22Rv1 (cell line): ENCODE measurements around the gene TREML4.

Experiments
- H3K27ac ChIP-seq: fragments of 450-650 bp; 2 replicates; pipeline ENCODE4 v1.5.1; 2017
- ZFX ChIP-seq: fragments of 450-650 bp; IDR thresholded peaks from 2 replicates; pipeline ENCODE4 v1.6.1; 2017; ENCODE audit warnings: antibody characterized with exemption, borderline replicate concordance
- TF ChIP-seq, protein P1 (sequence below): fragments of 450-650 bp; IDR thresholded peaks from 2 replicates; pipeline ENCODE4 v1.5.1; 2017; ENCODE audit warnings: mild to moderate bottlenecking

TREML4 gene

DNA sequence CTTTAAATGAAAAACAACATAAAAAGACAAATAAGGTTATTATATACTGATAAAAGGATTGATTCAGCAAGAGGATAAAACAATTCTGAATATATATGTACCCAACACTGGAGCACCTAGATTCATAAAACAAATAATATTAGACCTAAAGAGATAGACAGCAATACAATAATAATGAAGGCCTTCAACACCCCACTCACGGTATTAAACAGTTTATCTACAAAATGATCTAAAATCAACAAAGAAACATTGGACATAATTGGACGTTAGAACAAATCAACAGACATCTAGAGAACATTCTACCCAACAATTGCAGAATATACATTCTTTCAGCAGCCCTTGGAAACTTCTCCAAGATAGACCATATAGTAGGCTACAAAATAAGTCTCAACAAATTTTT lies 34.3 kb downstream of the TREML4 start:
- no peak overlapping the region for H3K27ac ChIP-seq
- no peak for TF ChIP-seq ZFX
- TF ChIP-seq, protein P1, sequence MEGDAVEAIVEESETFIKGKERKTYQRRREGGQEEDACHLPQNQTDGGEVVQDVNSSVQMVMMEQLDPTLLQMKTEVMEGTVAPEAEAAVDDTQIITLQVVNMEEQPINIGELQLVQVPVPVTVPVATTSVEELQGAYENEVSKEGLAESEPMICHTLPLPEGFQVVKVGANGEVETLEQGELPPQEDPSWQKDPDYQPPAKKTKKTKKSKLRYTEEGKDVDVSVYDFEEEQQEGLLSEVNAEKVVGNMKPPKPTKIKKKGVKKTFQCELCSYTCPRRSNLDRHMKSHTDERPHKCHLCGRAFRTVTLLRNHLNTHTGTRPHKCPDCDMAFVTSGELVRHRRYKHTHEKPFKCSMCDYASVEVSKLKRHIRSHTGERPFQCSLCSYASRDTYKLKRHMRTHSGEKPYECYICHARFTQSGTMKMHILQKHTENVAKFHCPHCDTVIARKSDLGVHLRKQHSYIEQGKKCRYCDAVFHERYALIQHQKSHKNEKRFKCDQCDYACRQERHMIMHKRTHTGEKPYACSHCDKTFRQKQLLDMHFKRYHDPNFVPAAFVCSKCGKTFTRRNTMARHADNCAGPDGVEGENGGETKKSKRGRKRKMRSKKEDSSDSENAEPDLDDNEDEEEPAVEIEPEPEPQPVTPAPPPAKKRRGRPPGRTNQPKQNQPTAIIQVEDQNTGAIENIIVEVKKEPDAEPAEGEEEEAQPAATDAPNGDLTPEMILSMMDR, result no peak

DNA sequence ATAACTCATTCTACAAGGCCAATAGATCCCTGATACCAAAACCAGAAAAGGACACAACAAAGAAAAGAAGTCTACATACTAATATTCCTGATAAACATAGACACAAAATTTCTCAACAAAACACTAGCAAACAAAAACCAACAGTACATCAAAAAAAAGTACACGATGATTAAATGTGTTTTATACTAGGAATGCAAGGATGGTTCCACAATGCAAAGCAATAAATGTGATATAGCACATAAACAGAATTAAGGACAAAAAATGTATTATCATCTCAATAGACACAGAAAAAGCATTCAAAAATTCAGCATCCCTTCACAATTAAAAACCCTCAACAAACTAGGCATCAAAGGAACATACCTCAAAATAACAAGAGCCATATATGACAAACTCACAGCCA lies 35.1 kb downstream of the TREML4 start:
- TF ChIP-seq ZFX, result no peak
- TF ChIP-seq, protein P1, result no peak
- H3K27ac ChIP-seq, result no peak overlapping the region

DNA sequence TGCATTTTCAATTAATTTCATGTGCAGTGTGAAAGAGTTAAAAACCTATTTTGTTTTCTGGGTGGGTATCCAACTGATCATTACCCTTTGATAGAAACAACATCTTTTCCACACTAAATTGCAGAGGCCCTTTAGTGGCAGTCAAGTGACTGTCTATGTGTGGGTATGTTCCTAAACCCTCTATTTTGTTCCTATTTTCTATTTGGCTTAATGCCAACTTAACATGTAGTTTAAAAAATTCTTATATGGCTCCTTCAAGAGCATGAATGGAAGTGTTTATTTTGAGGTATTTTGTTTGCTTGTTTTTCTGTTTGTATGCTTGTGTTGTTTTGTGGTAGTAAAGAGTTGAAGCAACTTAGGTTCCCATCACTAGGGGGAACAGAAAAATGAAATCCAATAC lies 38.4 kb downstream of the TREML4 start:
- TF ChIP-seq ZFX, result no peak
- TF ChIP-seq, protein P1, result no peak
- H3K27ac ChIP-seq, result no peak overlapping the region

DNA sequence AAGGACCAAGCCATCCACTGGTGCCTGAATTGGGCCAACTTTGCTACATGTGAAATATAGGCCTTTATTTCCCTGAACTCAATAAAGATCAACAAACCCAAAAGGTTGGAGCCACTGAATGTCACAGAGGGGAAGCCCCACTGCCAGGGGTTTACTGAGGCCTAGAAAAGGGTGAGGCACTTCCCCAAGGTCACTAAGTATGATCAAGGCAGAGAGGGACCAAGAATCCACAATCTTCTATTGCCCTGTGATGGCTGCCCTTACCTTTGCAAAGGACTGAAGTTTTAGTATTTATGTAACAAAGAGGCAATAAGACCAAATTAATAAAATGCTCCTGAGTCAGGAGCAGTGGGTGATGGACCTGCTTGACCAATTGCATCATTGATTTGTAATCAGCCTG lies 40.3 kb downstream of the TREML4 start:
- TF ChIP-seq, protein P1, result no peak
- TF ChIP-seq ZFX, result no peak
- no peak overlapping the region for H3K27ac ChIP-seq

DNA sequence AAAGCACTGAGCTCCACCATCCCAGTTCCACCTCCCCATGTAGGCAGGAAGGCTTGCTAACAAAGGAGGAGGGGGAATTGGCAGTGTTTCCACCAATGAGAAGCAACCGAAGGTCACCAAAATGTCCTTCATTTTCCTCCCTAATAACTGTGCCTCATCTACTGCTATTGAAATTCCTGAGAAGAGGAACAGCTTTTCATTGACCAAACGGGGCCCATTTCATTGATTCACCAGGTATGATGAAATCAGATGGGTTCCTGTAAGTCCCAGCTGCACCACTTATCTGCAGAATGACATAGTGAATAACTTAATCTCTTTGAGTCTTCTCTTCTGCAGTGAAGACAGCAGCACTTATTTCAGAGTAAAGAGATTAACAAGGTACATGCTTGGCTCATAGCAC lies 41.0 kb downstream of the TREML4 start:
- TF ChIP-seq, protein P1, result no peak
- no peak for TF ChIP-seq ZFX
- H3K27ac ChIP-seq, result no peak overlapping the region

DNA sequence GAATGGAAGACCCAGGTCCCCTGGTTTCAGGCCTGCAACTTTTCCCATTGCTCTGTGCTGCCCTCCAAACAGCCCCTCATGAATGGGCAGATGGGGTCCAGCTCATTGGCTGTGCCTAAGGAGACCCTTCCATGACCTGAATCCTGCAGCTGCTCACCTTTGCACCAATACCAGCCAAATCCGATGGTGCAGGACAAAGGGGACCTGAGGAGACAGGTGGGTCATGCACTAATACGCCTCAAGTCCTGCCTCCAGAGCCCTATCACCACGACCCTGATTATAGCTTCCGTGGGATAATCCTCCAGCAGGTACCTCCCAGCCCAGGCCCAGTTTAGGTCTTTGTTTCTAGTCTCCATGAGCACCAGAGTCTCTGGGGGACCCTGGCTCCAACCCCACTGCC lies 41.6 kb downstream of the TREML4 start:
- TF ChIP-seq, protein P1, result no peak
- TF ChIP-seq ZFX, result no peak
- no peak overlapping the region for H3K27ac ChIP-seq

DNA sequence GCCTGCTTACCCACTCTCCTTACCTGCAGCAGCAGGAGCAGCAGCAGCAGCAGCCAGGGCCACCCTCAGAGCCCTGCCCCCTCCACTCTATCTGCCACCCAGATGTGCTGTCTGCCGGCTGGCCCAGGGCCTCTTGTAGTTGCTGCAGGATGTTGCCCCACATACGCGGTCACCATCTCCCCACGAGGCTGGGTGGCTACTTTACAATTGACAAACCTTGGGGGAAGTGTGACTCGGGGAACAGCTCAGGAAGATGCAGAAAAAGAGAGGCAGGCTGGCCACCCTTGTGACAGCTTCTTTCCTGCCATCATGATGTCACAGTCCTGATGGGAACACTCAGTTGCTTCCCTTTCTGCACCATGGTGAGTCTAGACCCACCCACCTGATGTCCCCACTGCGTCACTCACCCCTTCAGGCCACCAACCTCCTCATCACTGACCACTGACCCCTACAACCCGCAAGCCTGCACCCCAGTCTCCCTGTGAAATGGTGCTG lies 43.8 kb downstream of the TREML4 start:
- H3K27ac ChIP-seq, result no peak overlapping the region
- TF ChIP-seq, protein P1, result no peak
- no peak for TF ChIP-seq ZFX
